H7 (cell line): ENCODE results near the gene DHX32. TPM values are rescaled to one million over a fixed set of nuclear protein-coding genes. Genes with fewer than 3 reads are reported as not detected.

Source experiments
- DNase-seq: peaks from one replicate; pipeline ENCODE4 v3.0.0; 2012
- H3K27me3 ChIP-seq: 2 replicates; pipeline ENCODE4 v1.6.0; 2011; ENCODE audit warnings: mild to moderate bottlenecking, low read length; ENCODE audit not compliant: control insufficient read depth, insufficient read depth
- H3K36me3 ChIP-seq: replicated peaks from 2 replicates; pipeline ENCODE4 v1.5.1; 2011; ENCODE audit warnings: low read length; ENCODE audit not compliant: control insufficient read depth, insufficient read depth
- H3K4me3 ChIP-seq: 2 replicates; pipeline ENCODE4 v1.5.1; 2011; ENCODE audit warnings: low read depth, mild to moderate bottlenecking, control low read depth, low read length, moderate library complexity; ENCODE audit not compliant: insufficient read depth
- total RNA-seq: library from RNA; depleted of rRNA; stranded (reverse); fragments of >200 nt; shearing (Covaris generic); gene quantifications from 2 replicates; pipeline ENCODE4 v1.2.3, GENCODE V29; 2014

The DHX32 gene
- total RNA-seq, 1 experiment from 2014 or later = 43.8 TPM

DNA sequence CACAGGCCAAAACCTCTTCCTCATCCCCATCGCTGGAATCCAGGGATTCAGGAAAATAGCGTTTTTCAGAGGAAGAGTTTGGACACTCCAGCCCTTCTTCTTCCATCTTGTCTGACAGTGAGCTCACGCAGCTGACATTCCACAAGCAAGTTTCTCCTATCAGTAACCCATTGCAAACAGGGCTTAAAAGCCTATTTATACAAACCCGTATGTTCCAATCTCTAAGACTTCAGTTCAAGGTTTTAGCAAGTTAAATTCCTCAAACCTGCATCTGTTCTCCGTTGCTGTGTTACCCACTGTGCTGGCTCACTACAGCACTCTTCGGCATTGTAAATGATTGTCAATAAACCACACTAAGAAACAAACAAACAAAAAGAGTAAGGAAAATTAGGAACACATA lies 373 bp downstream of the DHX32 start:
- peaks cover 5% of the 10 kb centered on the region; the same call in 1 of the 2 replicates for H3K36me3 ChIP-seq
- H3K27me3 ChIP-seq = no peaks in the 10 kb centered on the region
- no peak overlapping the region for H3K4me3 ChIP-seq
- DNase-seq = no peak

- H3K27me3 ChIP-seq = no peaks in the 10 kb centered on the region
- no peak overlapping the region for H3K4me3 ChIP-seq
- H3K36me3 ChIP-seq = peaks cover 5% of the 10 kb centered on the region; the same call in 1 of the 2 replicates
- no peak for DNase-seq
Measured at GRCh38 chr10:125878957-125879835, 1.9 kb downstream of the DHX32 start.

DNA sequence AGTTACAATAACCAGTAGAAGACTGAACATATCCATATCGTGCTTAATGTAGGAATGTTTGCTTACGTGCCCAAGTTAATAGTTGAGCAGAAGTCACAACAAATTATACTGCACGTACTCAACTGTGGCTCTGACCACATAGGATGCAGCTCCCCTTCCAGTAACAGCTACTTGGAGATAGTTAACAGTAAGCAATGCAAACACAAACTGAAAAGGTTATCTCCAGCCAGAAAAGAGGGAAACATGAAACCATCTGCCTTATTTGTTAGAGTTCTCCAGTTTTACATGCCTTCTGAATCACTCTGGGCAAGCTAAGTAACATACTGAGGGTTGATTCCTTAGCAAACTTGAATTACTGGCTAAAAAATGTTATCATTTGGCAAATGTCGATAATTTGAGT lies 9.8 kb downstream of the DHX32 start:
- H3K36me3 ChIP-seq = peaks cover 8% of the 10 kb centered on the region
- DNase-seq = no peak
- no peak overlapping the region for H3K4me3 ChIP-seq
- no peaks in the 10 kb centered on the region for H3K27me3 ChIP-seq

- Histone ChIP-seq H3K36me3 (peaks cover 9% of the 10 kb centered on the region), H3K4me3 (no peak overlapping the region), H3K27me3 (no peaks in the 10 kb centered on the region)
- peak; percentile 50 for DNase-seq
Measured at GRCh38 chr10:125868372-125868975, 12.6 kb downstream of the DHX32 start.

- no peak for DNase-seq
- no peaks in the 10 kb centered on the region for H3K27me3 ChIP-seq
Measured at GRCh38 chr10:125866421-125867029, 14.6 kb downstream of the DHX32 start.

GRCh38 chr10:125865120-125865519 lies 16.0 kb downstream of the DHX32 start:
- peaks cover 9% of the 10 kb centered on the region for H3K36me3 ChIP-seq
- H3K4me3 ChIP-seq = no peak overlapping the region
- no peaks in the 10 kb centered on the region for H3K27me3 ChIP-seq
- DNase-seq = no peak

More at GRCh38 chr10:125866421-125867029, 14.6 kb downstream of the DHX32 start:
- H3K36me3 ChIP-seq = peaks cover 9% of the 10 kb centered on the region
- H3K4me3 ChIP-seq = no peak overlapping the region

DNA sequence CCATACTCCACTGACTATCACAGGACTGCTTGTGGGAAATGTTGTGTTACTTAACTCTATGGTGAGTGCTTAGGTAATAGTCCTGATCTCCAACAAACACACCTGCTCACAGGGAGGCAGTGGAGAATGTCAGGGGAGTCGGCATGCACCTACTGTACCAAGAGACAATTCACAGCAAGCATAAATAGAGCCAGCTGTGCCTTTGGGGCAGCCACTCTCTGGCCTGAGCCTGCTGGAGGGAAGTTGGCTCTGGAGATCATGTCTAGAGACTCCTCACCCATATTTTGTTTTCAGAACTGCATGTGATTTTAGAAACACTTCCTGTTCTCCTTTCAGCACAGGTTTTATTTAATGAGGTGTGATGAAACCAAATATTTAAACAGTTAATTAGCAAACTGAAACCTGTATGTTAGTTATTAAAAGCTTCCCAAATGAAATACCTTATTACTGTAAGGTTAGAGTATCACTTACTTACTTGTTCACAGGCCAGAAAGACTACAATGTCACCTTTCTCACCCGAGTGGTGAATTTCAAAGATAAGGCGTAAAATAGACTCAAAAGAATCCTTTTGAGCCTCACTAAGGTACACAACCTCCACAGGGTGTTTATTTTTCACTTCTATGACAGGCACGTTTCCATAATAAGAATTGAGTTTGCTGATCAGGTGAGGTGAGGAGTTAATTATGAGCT lies 21.8 kb downstream of the DHX32 start:
- Histone ChIP-seq H3K4me3 (no peak overlapping the region), H3K27me3 (no peaks in the 10 kb centered on the region), H3K36me3 (peaks cover 5% of the 10 kb centered on the region)
- no peak for DNase-seq

GRCh38 chr10:125857185-125857760 lies 23.8 kb downstream of the DHX32 start:
- Histone ChIP-seq H3K27me3 (no peaks in the 10 kb centered on the region), H3K36me3 (peaks cover 3% of the 10 kb centered on the region), H3K4me3 (no peak overlapping the region)
- DNase-seq = peak; percentile 36

DNA sequence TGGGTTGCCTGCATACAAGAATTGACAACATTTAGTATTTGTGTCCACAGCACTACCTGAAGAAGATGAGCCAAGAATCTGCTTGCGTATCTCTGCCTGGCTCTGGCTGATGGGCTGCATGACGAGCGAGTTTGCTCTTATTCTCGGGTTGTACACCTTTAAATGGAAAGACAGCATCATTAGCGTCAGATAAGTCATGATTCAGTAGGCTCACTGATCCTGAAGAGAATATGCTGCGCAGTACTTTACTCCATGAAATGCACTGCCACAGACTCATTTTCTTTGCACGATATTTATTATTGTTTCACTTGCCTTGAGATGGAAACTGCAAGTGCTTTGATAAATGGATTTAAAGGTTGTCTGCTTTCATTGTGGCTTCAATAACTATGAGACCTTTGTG lies 28.6 kb downstream of the DHX32 start:
- peaks cover 3% of the 10 kb centered on the region; the same call in 1 of the 2 replicates for H3K36me3 ChIP-seq

GRCh38 chr10:125850766-125851731 lies 30.0 kb downstream of the DHX32 start:
- DNase-seq = no peak
- no peak overlapping the region for H3K4me3 ChIP-seq

More for the DNA sequence above, 28.6 kb downstream of the DHX32 start:
- Histone ChIP-seq H3K4me3 (no peak overlapping the region), H3K27me3 (no peaks in the 10 kb centered on the region)
- DNase-seq = no peak

DNA sequence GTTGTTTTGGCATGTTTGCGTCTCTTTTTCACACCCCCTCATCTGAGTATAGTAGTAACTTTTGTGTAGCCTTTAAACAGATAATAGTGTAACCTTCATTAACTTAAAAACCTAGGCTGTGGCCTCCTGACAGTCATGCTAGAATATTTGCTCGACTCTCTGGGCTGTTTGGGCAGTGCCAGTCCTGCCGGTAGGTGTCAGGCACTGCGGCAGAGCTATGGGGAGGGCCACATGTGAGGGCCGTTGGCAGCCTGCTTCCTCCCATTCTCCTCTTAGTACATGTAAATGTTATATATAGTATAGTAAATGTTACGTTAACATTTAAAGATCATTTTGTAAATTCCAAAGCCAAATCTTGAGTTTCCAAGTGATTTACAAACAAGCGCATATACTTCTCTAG lies 31.6 kb downstream of the DHX32 start:
- H3K27me3 ChIP-seq = no peaks in the 10 kb centered on the region
- peaks cover 3% of the 10 kb centered on the region for H3K36me3 ChIP-seq
- DNase-seq = no peak
- H3K4me3 ChIP-seq = no peak overlapping the region

More at GRCh38 chr10:125850766-125851731, 30.0 kb downstream of the DHX32 start:
- no peaks in the 10 kb centered on the region for H3K27me3 ChIP-seq
- peaks cover 3% of the 10 kb centered on the region for H3K36me3 ChIP-seq

GRCh38 chr10:125848857-125849256 lies 32.2 kb downstream of the DHX32 start:
- Histone ChIP-seq H3K27me3 (no peaks in the 10 kb centered on the region), H3K36me3 (peaks cover 3% of the 10 kb centered on the region), H3K4me3 (no peak overlapping the region)
- DNase-seq = no peak

- Histone ChIP-seq H3K27me3 (no peaks in the 10 kb centered on the region), H3K36me3 (peaks cover 3% of the 10 kb centered on the region), H3K4me3 (no peak overlapping the region)
- no peak for DNase-seq
Measured at GRCh38 chr10:125848371-125848770, 32.7 kb downstream of the DHX32 start.
